IgD-negative memory B cell (primary cell): ENCODE results near the gene APOL3. TPM values are rescaled to one million over a fixed set of nuclear protein-coding genes. Genes with fewer than 3 reads are reported as not detected.
"Not testable (repeated sequence)": the region's sequence is repeated elsewhere in the genome, so short reads cannot be mapped to it uniquely, and the experiment has no call there.

Source experiments
- H3K27ac Mint-ChIP-seq, 3 donors: one replicate each; pipeline ENCODE4 v1.8.0; 2020 to 2022; ENCODE audit warnings: mild to moderate bottlenecking in 3 of 3, mixed read lengths in 3 of 3, moderate library complexity in 1 of 3
- H3K27me3 Mint-ChIP-seq: one replicate; pipeline ENCODE4 v1.8.0; 2021; ENCODE audit warnings: mixed read lengths
- H3K36me3 Mint-ChIP-seq: one replicate; pipeline ENCODE4 v1.8.0; 2020; ENCODE audit warnings: mild to moderate bottlenecking, mixed read lengths
- H3K4me1 Mint-ChIP-seq, 3 donors: one replicate each; pipeline ENCODE4 v1.8.0; 2020 to 2022; ENCODE audit warnings: mixed read lengths in 3 of 3, mild to moderate bottlenecking in 1 of 3
- H3K4me3 Mint-ChIP-seq, 4 donors: one replicate each; pipeline ENCODE4 v1.8.0; 2020 to 2022; ENCODE audit warnings: mild to moderate bottlenecking in 4 of 4, mixed read lengths in 4 of 4, moderate library complexity in 3 of 4
- H3K9me3 Mint-ChIP-seq, 3 donors: one replicate each; pipeline ENCODE4 v1.8.0; 2020 to 2021; ENCODE audit warnings: mixed read lengths in 3 of 3, mild to moderate bottlenecking in 1 of 3
- polyA plus RNA-seq: library from polyadenylated mRNA; unstranded; fragments of 300-500 nt; fragmentation: Illumina TruSeq; gene quantifications from one replicate; pipeline ENCODE4 v1.2.3, GENCODE V29; 2021

Gene APOL3
- polyA plus RNA-seq, 1 donor from 2014 or later = 52.0 TPM

DNA sequence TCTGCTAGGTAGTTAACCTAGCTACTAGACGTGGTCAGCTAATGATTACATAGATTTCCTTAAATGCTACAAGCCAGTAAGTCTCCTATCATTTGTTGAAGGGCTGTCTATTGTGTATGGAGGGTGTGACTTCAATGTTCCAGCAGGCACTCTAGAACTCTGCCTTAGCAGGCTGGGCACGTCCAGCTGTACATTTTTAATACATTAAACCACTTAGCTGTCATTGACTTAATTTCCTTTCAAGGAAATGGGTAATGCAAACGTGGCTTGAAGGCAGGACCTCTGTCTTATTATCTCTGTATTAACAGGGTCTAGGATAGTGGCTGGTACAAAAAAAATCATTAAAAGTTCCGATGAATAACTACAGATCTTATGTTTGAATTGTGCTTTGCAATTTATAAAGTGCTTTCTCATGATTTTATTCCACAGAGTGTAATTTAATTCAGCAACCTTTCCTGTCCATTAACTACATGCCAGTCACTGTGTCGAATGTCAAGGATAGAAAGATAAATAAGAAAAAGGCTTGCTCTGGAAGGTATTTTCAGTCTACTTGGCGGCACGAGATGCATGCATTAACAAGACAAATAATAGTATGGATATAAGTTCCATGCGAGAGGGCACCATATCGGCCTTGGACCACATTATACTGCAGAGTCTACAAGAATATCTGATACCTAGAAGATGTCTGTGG, 60.3 kb downstream of the APOL3 start:
- Mint-ChIP-seq H3K27me3 (peaks cover 2% of the 10 kb centered on the region), H3K36me3 (peaks cover 1% of the 10 kb centered on the region), H3K4me1 (peaks cover 6 to 10% (median 7%) of the 10 kb centered on the region in 3 donors), H3K9me3 (peaks cover 0 to 3% (median 0%) of the 10 kb centered on the region in 3 donors), H3K27ac (no peak overlapping the region), H3K4me3 (no peak overlapping the region)

DNA sequence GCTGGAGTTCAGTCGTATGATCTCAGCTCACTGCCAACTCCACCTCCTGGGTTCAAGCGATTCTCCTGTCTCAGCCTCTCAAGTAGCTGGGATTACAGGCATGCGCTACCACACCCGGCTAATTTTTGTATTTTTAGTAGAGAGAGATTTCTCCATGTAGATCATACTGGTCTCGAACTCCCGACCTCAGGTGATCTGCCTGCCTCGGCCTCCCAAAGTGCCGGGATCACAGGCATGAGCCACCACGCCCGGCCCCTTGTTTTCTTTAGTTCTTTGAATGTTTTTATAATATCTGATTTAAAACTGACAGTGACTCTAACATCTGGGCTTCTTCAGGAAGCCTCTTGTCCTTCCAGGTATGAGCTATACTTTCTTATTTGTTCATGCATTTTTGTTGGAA, 61.0 kb downstream of the APOL3 start:
- H3K4me3 Mint-ChIP-seq, H3K27ac Mint-ChIP-seq, H3K27me3 Mint-ChIP-seq, H3K9me3 Mint-ChIP-seq, H3K36me3 Mint-ChIP-seq: not testable (repeated sequence)
- H3K4me1 Mint-ChIP-seq = peaks cover 6 to 10% (median 7%) of the 10 kb centered on the region in 3 donors

DNA sequence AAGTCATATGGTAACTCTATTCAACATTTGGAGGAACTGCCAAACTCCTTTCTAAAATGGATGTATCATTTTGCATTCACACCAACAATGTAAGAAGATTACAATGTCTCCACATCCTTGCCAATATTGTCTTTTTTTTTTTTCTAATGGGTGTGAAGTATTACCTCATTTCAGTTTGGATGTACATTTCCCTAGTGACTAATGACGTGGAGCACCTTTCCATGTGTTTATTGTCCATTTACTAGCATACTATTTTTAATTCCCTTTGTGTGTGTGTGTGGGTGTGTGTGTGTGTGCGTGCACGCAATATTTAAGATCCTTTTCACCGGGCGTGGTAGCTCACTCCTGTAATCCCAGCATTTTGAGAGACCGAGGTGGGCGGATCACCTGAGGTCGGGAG, 62.7 kb downstream of the APOL3 start:
- H3K27ac Mint-ChIP-seq = no peak overlapping the region
- peaks cover 1% of the 10 kb centered on the region for H3K36me3 Mint-ChIP-seq
- H3K27me3 Mint-ChIP-seq = no peaks in the 10 kb centered on the region
- H3K4me1 Mint-ChIP-seq = peaks cover 2 to 3% (median 3%) of the 10 kb centered on the region in 3 donors
- H3K9me3 Mint-ChIP-seq = peaks cover 0 to 3% (median 0%) of the 10 kb centered on the region in 3 donors
- no peak overlapping the region for H3K4me3 Mint-ChIP-seq

DNA sequence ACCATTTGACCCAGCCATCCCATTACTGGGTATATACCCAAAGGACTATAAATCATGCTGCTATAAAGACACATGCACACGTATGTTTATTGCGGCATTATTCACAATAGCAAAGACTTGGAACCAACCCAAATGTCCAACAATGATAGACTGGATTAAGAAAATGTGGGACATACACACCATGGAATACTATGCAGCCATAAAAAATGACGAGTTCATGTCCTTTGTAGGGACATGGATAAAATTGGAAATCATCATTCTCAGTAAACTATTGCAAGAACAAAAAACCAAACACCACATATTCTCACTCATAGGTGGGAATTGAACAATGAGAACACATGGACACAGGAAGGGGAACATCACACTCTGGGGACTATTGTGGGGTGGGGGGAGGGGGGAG, 69.8 kb downstream of the APOL3 start:
- H3K9me3 Mint-ChIP-seq, H3K27ac Mint-ChIP-seq, H3K4me1 Mint-ChIP-seq, H3K27me3 Mint-ChIP-seq, H3K4me3 Mint-ChIP-seq, H3K36me3 Mint-ChIP-seq: not testable (repeated sequence)

Other genes with a start within 250 kb of the APOL3 start
- gene RBFOX2, start 131.9 kb downstream of the APOL3 start, polyA plus RNA-seq = not detected
- gene APOL4, start 41.1 kb upstream of the APOL3 start, polyA plus RNA-seq = not detected
- 14.3 TPM for gene APOL2, start 78.8 kb upstream of the APOL3 start, polyA plus RNA-seq
- 10.7 TPM for gene APOL1, start 92.4 kb upstream of the APOL3 start, polyA plus RNA-seq
- 231 TPM for gene MYH9, start 227.2 kb upstream of the APOL3 start, polyA plus RNA-seq